HEK293T (cell line): ENCODE measurements around the gene ATP1B2.

Experiments used
- FOXK2 ChIP-seq: fragments of 450-650 bp; IDR thresholded peaks from 2 replicates; pipeline ENCODE4 v1.6.1; 2016; ENCODE audit warnings: mild to moderate bottlenecking
- FOXM1 ChIP-seq: fragments of 450-650 bp; IDR thresholded peaks from 2 replicates; pipeline ENCODE4 v1.6.1; 2017; ENCODE audit warnings: mild to moderate bottlenecking, borderline replicate concordance
- NFRKB ChIP-seq: fragments of 450-650 bp; IDR thresholded peaks from 2 replicates; pipeline ENCODE4 v1.6.1; 2016; ENCODE audit warnings: mild to moderate bottlenecking, moderate library complexity
- SP1 ChIP-seq: fragments of 450-650 bp; IDR thresholded peaks from 2 replicates; pipeline ENCODE4 v1.6.1; 2017

DNA sequence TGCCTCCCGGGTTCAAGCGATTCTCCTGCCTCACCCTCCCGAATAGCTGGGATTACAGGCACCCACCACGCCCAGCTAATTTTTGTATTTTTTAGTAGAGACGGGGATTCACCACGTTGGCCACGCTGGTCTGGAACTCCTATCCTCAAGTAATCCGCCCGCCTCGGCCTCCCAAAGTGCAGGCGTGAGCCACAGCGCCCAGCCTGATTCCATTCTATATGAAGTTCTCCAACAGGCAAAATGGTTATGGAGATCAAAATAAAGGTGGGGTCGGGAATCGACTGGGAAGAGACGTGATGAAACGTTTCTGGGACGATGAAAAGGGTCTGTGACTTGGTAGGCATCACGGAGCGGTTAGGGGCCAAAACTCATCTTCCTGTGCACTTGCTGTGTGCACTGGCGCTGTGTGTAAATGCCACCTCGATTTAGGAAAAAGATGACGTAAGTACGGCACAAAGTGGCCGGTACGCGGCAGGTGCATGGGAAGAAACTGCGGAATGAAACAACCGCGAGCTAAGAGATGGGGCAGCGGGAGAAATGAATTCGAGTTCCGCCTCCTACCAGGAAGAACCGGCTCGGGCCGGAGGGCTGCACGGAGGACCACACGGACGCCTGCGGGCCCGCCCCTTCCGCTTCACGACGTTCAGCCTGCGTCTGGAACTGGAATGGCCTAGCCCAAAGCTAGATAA is 35.0 kb downstream of the ATP1B2 start:
- TF ChIP-seq SP1 (no peak; the same call in 1 of the 2 replicates), FOXK2 (no peak), NFRKB (no peak), FOXM1 (no peak)
